Vagina (tissue), 2 donors: ENCODE results near the gene SMC1B.

Experiments used
- CTCF ChIP-seq, 3 experiments: fragments of 450-650 bp in 2 of 3; fragments of 200-600 bp in 1 of 3; sonication (generic) in 1 of 3; IDR thresholded peaks; one replicate each; pipeline ENCODE4 v1.5.1; 2017 to 2019; ENCODE audit warnings: antibody characterized with exemption in 3 of 3, mild to moderate bottlenecking in 2 of 3, moderate library complexity in 2 of 3
- POLR2A ChIP-seq, 2 donors: fragments of 450-650 bp; IDR thresholded peaks; one replicate each; pipeline ENCODE4 v1.6.1; 2017; ENCODE audit warnings: antibody characterized with exemption in 2 of 2, mild to moderate bottlenecking in 2 of 2, moderate library complexity in 2 of 2

- TF ChIP-seq CTCF (IDR thresholded peaks at IDR 0.05) = no peak
- no peak for TF ChIP-seq POLR2A (IDR thresholded peaks at IDR 0.05)
Measured at GRCh38 chr22:45338795-45339194, 74.6 kb downstream of the SMC1B start.
